HepG2 (cell line): Measurements from ENCODE around the gene PKD1L1. TPM values are rescaled to one million over a fixed set of nuclear protein-coding genes. Genes with fewer than 3 reads are reported as not detected.

ENCODE experiments used
- ATAC-seq: fragments of 200-7000 bp; cut with Tn5 transposase; 3 replicates; pipeline ENCODE4 v1.9.1; 2020; ENCODE audit warnings: mild to moderate bottlenecking, moderate library complexity
- BruUV-seq: library from RNA; stranded (reverse); fragments of 400-500 nt; replicated peaks from 2 replicates; lab custom pipeline; 2021; lab: Mats Ljungman, UMichigan
- CTCF ChIA-PET: fragments of 300-600 bp; formaldehyde crosslinking; extraction: SDS; loops from one replicate; lab custom pipeline; 2021; ENCODE audit warnings: low total read pairs, inconsistent platforms, low intra/inter-chr PET ratio; lab: Yijun Ruan, JAX
- POLR2A ChIA-PET: fragments of 350-600 bp; sonication (Branson Sonifier 250); formaldehyde crosslinking; loops from one replicate; lab custom pipeline; 2020; ENCODE audit warnings: antibody characterized with exemption, inconsistent platforms; lab: Yijun Ruan, JAX
- DNase-seq: peaks from one replicate; pipeline ENCODE4 v3.0.0-alpha.2; 2015; ENCODE audit warnings: low spot score
- FAIRE-seq: peaks from 3 replicates; lab custom pipeline; 2011; peaks lifted over from hg19 to GRCh38; lab: Jason Lieb, UNC
- H2AFZ ChIP-seq: one replicate; pipeline ENCODE4 v1.6.1; 2011; ENCODE audit warnings: low read length, inconsistent platforms
- H3K27ac ChIP-seq: fragments of 300-600 bp; 3 replicates; pipeline ENCODE4 v1.8.0; 2011; ENCODE audit warnings: mixed run types, mild to moderate bottlenecking, mixed read lengths, low read length, inconsistent platforms; ENCODE audit not compliant: insufficient read depth; ENCODE audit errors: extremely low read length
- H3K27me3 ChIP-seq, 2 experiments: fragments of 200-600 bp in 1 of 2; 2 replicates in 1 of 2; 3 replicates in 1 of 2; pipeline versions ENCODE4 v1.6.0 to v1.8.0; 2011; ENCODE audit warnings: low read length in 2 of 2, mild to moderate bottlenecking in 2 of 2, moderate library complexity in 2 of 2, inconsistent platforms in 1 of 2; ENCODE audit not compliant: insufficient read depth in 2 of 2, control insufficient read depth in 1 of 2
- H3K36me3 ChIP-seq, 2 experiments: fragments of 200-600 bp in 1 of 2; replicated peaks in 1 of 2; 2 replicates in 1 of 2; 3 replicates in 1 of 2; pipeline versions ENCODE4 v1.5.1 to v1.8.0; 2011; ENCODE audit warnings: low read length in 2 of 2, inconsistent platforms in 1 of 2; ENCODE audit not compliant: insufficient read depth in 2 of 2, control insufficient read depth in 1 of 2
- H3K4me1 ChIP-seq: 2 replicates; pipeline ENCODE4 v1.5.1; 2012; ENCODE audit warnings: low read length, inconsistent platforms; ENCODE audit not compliant: insufficient read depth
- H3K4me2 ChIP-seq: 2 replicates; pipeline ENCODE4 v1.6.0; 2011; ENCODE audit warnings: low read depth, low read length, inconsistent platforms
- H3K4me3 ChIP-seq, 3 experiments: fragments of 200-600 bp in 1 of 3; sonication (generic), shearing (Covaris generic) in 1 of 3; replicated peaks in 1 of 3; 2 replicates each; pipeline ENCODE4 v1.5.1; 2011 to 2016; ENCODE audit warnings: low read length in 3 of 3, inconsistent platforms in 2 of 3, low read depth in 2 of 3, mild to moderate bottlenecking in 2 of 3, control low read depth in 1 of 3, mixed read lengths in 1 of 3; ENCODE audit not compliant: insufficient read depth in 1 of 3
- H3K79me2 ChIP-seq: one replicate; pipeline ENCODE4 v1.6.1; 2011; ENCODE audit warnings: low read length, inconsistent platforms; ENCODE audit not compliant: insufficient read depth
- H3K9ac ChIP-seq: 2 replicates; pipeline ENCODE4 v1.6.0; 2011; ENCODE audit warnings: mild to moderate bottlenecking, low read depth, low read length, inconsistent platforms; ENCODE audit not compliant: insufficient read depth
- H3K9me3 ChIP-seq: 2 replicates; pipeline ENCODE4 v1.5.1; 2012; ENCODE audit warnings: mild to moderate bottlenecking, low read length
- H4K20me1 ChIP-seq: 2 replicates; pipeline ENCODE4 v1.6.0; 2011; ENCODE audit warnings: inconsistent platforms, mild to moderate bottlenecking, low read length, moderate library complexity; ENCODE audit not compliant: insufficient read depth
- ESRRA ChIP-seq: sonication (generic); formaldehyde crosslinking; IDR thresholded peaks from 2 replicates; pipeline ENCODE4 v1.5.1; 2020; ENCODE audit warnings: mild to moderate bottlenecking, low read depth, missing genetic modification reagents
- RBFOX2 ChIP-seq: fragments of 200-400 bp; formaldehyde crosslinking; IDR thresholded peaks from 2 replicates; pipeline ENCODE4 v1.6.1; 2017; ENCODE audit warnings: low read depth, mild to moderate bottlenecking, low read length
- SIX1 ChIP-seq: sonication (generic); formaldehyde crosslinking; IDR thresholded peaks from 2 replicates; pipeline ENCODE4 v1.4.0; 2020; ENCODE audit warnings: missing genetic modification reagents, borderline replicate concordance
- SIX4 ChIP-seq: sonication (generic); formaldehyde crosslinking; IDR thresholded peaks from 2 replicates; pipeline ENCODE4 v1.4.0; 2020; ENCODE audit warnings: missing genetic modification reagents
- SMAD1 ChIP-seq: sonication (generic); formaldehyde crosslinking; IDR thresholded peaks from 2 replicates; pipeline ENCODE4 v1.4.0; 2020; ENCODE audit warnings: missing genetic modification reagents, low read depth, mild to moderate bottlenecking, borderline replicate concordance
- SMARCC2 ChIP-seq: fragments of 450-650 bp; IDR thresholded peaks from 2 replicates; pipeline ENCODE4 v1.6.1; 2017; ENCODE audit warnings: antibody characterized with exemption, mild to moderate bottlenecking
- ZNF251 ChIP-seq: sonication (generic); formaldehyde crosslinking; IDR thresholded peaks from 2 replicates; pipeline ENCODE4 v1.9.0; 2021; ENCODE audit warnings: mild to moderate bottlenecking, missing genetic modification reagents
- ZNF275 ChIP-seq: sonication (generic); formaldehyde crosslinking; IDR thresholded peaks from 2 replicates; pipeline ENCODE4 v1.8.0; 2022; ENCODE audit warnings: missing genetic modification reagents, mild to moderate bottlenecking, inconsistent platforms, borderline replicate concordance
- ZNF354B ChIP-seq: sonication (generic); formaldehyde crosslinking; IDR thresholded peaks from 2 replicates; pipeline ENCODE4 v1.8.0; 2022; ENCODE audit warnings: mild to moderate bottlenecking, missing genetic modification reagents
- ZNF530 ChIP-seq: sonication (generic); formaldehyde crosslinking; IDR thresholded peaks from 2 replicates; pipeline ENCODE4 v1.5.0; 2020; ENCODE audit warnings: low read depth, mild to moderate bottlenecking, missing genetic modification reagents
- ZNF607 ChIP-seq: sonication (generic); formaldehyde crosslinking; IDR thresholded peaks from 2 replicates; pipeline ENCODE4 v1.5.1; 2020; ENCODE audit warnings: missing genetic modification reagents, mild to moderate bottlenecking, borderline replicate concordance
- ZNF770 ChIP-seq: sonication (generic); formaldehyde crosslinking; IDR thresholded peaks from 2 replicates; pipeline ENCODE4 v1.5.0; 2020; ENCODE audit warnings: mild to moderate bottlenecking, missing genetic modification reagents
- ZNF773 ChIP-seq: sonication (generic); formaldehyde crosslinking; IDR thresholded peaks from 2 replicates; pipeline ENCODE4 v1.4.0; 2020; ENCODE audit warnings: missing genetic modification reagents, borderline replicate concordance
- WGBS: methylation state at CpG from one replicate; pipeline ENCODE4 v1.1.6; 2017; ENCODE audit warnings: low lambda C conversion rate; 5-methylcytosine and 5-hydroxymethylcytosine counted together
- in situ Hi-C: cut with HindIII; loops from 2 replicates; pipeline ENCODE4 v1.10.0; 2017; ENCODE audit warnings: low pct_unique_long_range_greater_than_20kb; ENCODE audit not compliant: extremely low pct_ligation_motif_present
- intact Hi-C: fragments of 100-400 bp; cut with micrococcal nuclease; formaldehyde crosslinking; loops from one replicate; pipeline ENCODE4 v1.10.0; 2022; ENCODE audit not compliant: unreplicated experiment
- polyA plus RNA-seq, 8 experiments: library from polyadenylated mRNA; depleted of rRNA in 3 of 8; stranded (reverse) in 7 of 8; unstranded in 1 of 8; fragments of >200 nt; fragmentation: Illumina TruSeq in 4 of 8; extraction: Trizol in 4 of 8; gene quantifications; 2 replicates each; pipeline versions ENCODE4 v1.2.1 to v1.2.3, GENCODE V29; 2011 to 2016; ENCODE audit warnings: low read depth in 4 of 8, missing spikeins in 1 of 8, mixed read lengths in 1 of 8; ENCODE audit not compliant: insufficient read depth in 1 of 8
- total RNA-seq, 5 experiments: library from RNA; depleted of rRNA; stranded (reverse); fragments of >200 nt; fragmentation: Illumina TruSeq; extraction: Trizol; gene quantifications; 2 replicates each; pipeline ENCODE4 v1.2.3, GENCODE V29; 2016; ENCODE audit warnings: low read depth in 1 of 5

The PKD1L1 gene
- total and polyA plus RNA-seq, 2 of the 13 experiments (the other 11 are each of a cell fraction or from before 2014, with no cell fraction given): 0.01 TPM; not detected in 1

GRCh38 chr7:47932016-47932415, 16.2 kb downstream of the PKD1L1 start:
- in situ Hi-C loops: no loop called here
- Histone ChIP-seq H3K36me3 (no peaks in the 10 kb centered on the region), H3K4me3 (no peak overlapping the region), H2AFZ (no peak overlapping the region), H3K4me2 (no peak overlapping the region), H3K27ac (no peak overlapping the region), H3K79me2 (no peaks in the 10 kb centered on the region), H3K27me3 (no peaks in the 10 kb centered on the region; a peak in 1 of 5 replicates), H3K9ac (no peak overlapping the region), H3K9me3 (no peaks in the 10 kb centered on the region), H3K4me1 (no peaks in the 10 kb centered on the region), H4K20me1 (no peaks in the 10 kb centered on the region)
- ATAC-seq (0 out of 3 replicates have a peak, but pooled peaks have one; percentile 22), DNase-seq (no peak), FAIRE-seq (no peak)
- no TSS peak for BruUV-seq
- intact Hi-C loops: no loop called here
- TF ChIP-seq RBFOX2 (no peak), ESRRA (CRISPR knock-in tag) (no peak), SIX4 (CRISPR knock-in tag) (no peak), SMAD1 (CRISPR knock-in tag) (no peak), ZNF530 (CRISPR knock-in tag) (no peak)
- 31% methylated on average over 6 of the region's 6 CpGs for whole genome bisulfite sequencing
- ChIA-PET CTCF (no interaction called here), POLR2A (no interaction called here)

GRCh38 chr7:47931005-47932004, 17.0 kb downstream of the PKD1L1 start:
- H3K36me3 ChIP-seq: no peaks in the 10 kb centered on the region
- H3K4me1 ChIP-seq: no peaks in the 10 kb centered on the region
- DNase-seq: no peak
- H3K9me3 ChIP-seq: no peaks in the 10 kb centered on the region
- 35% methylated on average over 14 of the region's 18 CpGs for WGBS
- in situ Hi-C loops (no loop called here), intact Hi-C loops (no loop called here)
- H3K79me2 ChIP-seq: no peaks in the 10 kb centered on the region
- no peaks in the 10 kb centered on the region; a peak in 1 of 5 replicates for H3K27me3 ChIP-seq
- no peak overlapping the region for H2AFZ ChIP-seq
- no peaks in the 10 kb centered on the region for H4K20me1 ChIP-seq
- H3K9ac ChIP-seq: no peak overlapping the region
- FAIRE-seq: no peak
- no TSS peak for BruUV-seq
- H3K4me2 ChIP-seq: no peak overlapping the region
- POLR2A ChIA-PET: no interaction called here
- H3K4me3 ChIP-seq: no peak overlapping the region
- no peak overlapping the region for H3K27ac ChIP-seq
- CTCF ChIA-PET: no interaction called here
- ATAC-seq: no peak
- TF ChIP-seq ZNF773 (CRISPR knock-in tag): no peak
- TF ChIP-seq ZNF275 (CRISPR knock-in tag): no peak
- TF ChIP-seq ZNF607: no peak
- no peak for TF ChIP-seq ZNF251 (CRISPR knock-in tag)
- TF ChIP-seq ZNF770: no peak
- TF ChIP-seq ZNF354B (CRISPR knock-in tag): no peak
- no peak for TF ChIP-seq SMARCC2
- no peak for TF ChIP-seq SIX1 (CRISPR knock-in tag)
